HG03097 (cell line): ENCODE results near the gene NR2C2AP.
A peak's percentile ranks its signal among the peaks of the same experiment; 100 is the strongest.

Experiments
- ATAC-seq: cut with Tn5 transposase; IDR thresholded peaks from one replicate; pipeline ENCODE4 v1.9.1; 2021; ENCODE audit not compliant: unreplicated experiment, low FRiP score

NR2C2AP gene

DNA sequence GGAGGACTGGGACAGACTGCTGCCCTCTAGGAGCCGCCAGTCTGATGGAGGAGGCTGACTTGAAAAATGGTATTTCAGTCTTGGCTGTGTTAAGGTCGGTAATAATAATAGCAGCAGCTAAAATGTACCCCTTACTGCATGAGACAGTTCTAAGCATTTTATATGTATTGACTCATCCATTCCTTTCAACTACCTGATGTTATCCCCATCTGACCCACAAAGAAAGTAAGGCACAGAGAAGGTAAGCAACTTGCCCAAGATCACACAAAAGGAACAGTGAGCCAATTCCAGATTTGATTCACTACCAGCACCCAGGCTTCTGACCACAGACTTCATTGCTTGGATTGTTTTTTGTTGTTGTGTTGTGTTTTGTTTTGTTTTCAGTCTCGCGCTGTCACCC, 12.6 kb upstream of the NR2C2AP start:
- no peak for ATAC-seq

DNA sequence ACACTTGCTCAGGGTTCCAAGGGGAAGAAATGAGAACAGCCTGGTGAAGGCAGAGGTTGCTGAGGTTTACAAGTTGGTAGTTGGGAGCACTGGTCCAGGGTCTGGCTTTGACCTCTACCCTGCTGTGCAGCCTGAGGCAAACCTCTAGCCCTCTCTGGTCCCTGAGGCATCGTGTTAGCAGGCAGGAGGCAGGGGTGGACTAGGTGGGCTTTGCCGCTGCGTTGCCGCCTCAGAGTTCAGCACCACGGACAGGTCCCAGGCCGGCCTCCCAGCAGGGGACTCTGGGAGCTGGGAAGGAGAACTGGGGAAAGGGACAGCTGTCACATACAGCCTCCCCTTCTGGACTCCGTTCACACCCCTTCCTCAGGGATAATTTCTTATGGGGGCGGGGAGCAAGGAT, 11.7 kb upstream of the NR2C2AP start:
- no peak for ATAC-seq

GRCh38 chr19:19214159-19214490, 10.9 kb upstream of the NR2C2AP start:
- no peak for ATAC-seq

- ATAC-seq, result no peak
Measured at GRCh38 chr19:19213426-19214158, 10.4 kb upstream of the NR2C2AP start.

GRCh38 chr19:19212916-19213315, 9.7 kb upstream of the NR2C2AP start:
- ATAC-seq, result no peak

DNA sequence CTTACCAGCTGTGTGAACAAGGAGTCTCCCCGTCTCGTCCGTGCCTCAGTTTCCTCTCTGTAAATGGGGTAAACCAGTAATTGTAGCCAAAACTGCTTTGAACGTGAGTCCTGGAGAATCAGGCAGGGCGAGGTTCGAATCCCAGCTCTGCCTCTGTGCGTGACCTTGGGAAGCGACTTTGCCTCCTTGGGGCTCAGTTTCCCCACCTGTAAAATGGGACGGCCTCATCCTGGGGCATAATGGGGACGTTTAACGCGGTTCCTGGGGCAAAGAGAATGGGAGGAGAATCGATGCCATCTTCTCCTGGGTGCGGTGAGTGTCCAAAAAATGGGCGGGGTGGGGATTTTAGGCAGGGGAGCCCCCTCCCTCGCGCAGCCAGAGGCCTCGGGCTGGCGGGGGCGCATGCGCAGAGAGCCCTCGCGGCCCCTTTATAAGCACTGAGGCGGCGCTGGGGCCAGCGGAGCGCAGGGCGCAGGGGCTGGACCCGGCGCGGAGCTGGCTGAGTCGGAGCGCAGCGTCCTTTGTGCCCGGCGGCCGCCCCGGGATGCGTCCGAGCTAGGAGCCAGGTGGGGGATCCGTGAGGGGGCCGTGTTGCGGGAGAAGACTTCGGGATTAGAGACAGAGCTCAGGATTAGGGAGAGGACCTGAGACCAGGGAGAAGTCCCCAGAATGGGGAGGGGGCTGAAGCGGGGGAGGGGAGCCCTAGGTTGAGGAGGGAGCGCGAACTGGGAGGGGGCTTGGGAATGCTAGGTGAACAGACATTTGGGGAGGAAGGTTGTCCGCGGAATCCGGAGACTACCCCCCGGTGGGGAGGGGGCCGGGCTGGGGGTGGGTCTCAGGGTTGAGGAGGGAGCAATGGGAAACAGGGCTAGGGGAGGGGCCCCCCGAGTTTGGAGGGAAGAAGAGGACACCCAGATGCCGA, 8.5 kb upstream of the NR2C2AP start, which contains the start of gene NCAN:
Gene NCAN, plus strand, starts transcription at position 460 of the 922 bp plus-strand sequence. CDS start 4,996 bp downstream, outside the sequence.
- ATAC-seq, result no peak

DNA sequence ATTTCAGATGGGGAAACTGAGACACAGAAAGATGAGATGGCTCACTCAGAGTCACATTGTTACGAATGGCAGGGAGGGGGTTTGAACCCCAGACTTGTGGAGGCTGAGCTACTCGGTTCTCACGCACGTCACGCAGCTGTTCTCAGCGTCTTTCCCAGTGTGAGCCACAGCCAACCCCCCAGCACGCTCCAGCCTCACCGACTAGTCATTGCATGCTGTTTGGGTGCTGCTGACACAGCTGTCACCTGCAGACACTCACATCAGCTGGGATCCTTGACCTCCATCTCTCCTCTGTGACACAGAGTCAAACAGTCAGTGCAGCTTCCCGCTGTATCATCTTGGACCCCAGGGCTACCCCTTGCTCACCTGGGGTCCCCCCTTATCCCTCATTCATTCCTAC, 6.2 kb upstream of the NR2C2AP start:
- ATAC-seq, result no peak

DNA sequence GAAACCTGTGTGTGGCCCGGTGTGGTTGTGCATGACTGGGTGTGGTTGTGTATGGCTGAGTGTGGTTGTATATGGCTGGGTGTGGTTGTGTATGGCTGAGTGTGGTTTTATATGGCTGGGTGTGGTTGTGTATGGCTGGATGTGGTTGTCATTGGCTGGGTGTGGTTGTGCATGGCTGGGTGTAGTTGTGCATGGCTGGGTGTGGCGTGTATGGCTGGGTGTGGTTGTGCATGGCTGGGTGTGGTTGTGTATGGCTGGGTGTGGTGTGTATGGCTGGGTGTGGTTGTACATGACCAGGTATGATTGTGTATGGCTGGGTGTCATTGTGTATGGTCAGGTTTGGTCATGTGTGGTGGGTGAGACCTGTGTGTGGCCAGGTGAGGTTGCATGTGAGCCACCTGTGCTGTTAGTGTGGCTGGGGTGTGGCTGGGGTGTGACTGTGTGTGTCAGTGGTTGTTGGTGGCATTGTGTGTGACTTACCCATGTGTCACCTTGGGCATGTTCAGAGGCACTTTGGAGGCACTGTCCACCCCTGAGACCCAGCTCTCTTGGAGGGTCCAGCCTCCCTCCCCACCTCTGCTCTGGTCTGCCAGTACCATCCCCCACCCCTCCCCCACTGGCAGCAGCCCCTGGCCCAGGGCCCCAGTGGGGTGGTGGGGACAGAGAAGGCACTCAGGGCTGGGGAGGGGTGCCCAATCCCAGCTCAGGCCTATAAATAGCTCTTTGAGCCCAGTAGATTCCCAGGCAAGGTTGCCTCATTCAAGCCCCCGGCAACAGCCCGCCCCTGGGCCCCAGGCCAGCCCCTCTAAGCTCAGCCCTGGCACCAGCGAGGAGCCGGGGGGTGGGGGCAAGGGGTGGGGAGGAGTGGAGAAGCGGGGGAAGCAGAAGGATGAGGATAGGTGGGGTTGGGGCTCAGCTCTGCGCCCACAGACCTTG, 4.7 kb upstream of the NR2C2AP start:
- no peak for ATAC-seq

DNA sequence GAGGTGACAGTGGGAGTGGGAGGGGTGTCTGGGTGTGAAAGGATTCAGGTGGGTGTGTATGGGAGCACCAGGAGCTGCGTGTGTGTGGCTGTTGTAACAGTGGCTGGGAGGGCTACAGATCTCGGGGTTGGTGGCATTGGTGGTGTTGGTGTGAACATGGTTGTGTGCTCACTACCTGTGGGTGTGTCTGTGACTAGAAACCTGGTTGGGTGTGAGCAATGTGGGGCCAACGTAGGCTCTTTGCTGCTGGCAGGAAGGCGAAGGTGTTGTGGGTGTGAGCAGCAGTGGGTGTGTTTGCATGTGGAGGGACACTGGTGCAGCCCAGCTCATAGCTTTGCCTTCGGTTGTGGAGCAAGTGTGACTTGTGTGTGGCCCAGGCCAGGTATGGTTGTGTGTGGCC, 3.7 kb upstream of the NR2C2AP start:
- no peak for ATAC-seq

GRCh38 chr19:19205416-19206410, 2.5 kb upstream of the NR2C2AP start:
- no peak for ATAC-seq

DNA sequence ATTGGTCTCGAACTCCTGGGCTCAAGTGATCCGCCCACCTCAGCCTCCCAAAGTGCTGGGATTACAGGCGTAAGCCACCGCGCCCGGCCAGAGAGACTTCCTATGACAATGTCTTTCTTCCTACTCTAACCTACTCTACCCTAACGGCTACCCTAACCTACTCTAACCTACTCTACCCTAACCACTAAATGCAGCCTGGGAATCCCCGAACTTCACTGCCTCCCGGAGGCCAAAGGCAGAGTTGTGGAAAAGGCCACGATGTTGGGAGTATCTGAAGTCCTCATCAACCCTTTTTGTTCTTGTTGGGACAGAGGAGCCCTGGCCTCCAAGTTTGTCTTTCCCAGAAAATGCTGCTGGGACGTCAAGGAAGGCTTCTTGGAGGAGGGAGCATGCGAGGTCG, 967 bp upstream of the NR2C2AP start:
- no peak for ATAC-seq

DNA sequence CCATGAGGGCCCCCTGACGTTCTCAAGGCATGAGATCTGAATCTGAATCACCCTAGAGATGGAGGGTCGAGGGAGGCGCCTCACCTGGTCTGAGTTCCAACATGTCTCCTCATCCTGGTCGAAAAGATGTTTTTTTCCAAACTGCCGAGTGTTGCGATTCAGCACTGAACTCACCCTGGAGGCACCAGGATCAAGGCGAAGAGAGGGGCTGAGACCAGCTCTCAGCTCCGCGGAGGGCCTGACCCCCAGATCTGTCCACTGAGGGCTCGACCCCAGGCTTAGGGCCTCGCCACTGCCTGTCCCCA, 555 bp downstream of the NR2C2AP start:
- peak; percentile 28 for ATAC-seq

DNA sequence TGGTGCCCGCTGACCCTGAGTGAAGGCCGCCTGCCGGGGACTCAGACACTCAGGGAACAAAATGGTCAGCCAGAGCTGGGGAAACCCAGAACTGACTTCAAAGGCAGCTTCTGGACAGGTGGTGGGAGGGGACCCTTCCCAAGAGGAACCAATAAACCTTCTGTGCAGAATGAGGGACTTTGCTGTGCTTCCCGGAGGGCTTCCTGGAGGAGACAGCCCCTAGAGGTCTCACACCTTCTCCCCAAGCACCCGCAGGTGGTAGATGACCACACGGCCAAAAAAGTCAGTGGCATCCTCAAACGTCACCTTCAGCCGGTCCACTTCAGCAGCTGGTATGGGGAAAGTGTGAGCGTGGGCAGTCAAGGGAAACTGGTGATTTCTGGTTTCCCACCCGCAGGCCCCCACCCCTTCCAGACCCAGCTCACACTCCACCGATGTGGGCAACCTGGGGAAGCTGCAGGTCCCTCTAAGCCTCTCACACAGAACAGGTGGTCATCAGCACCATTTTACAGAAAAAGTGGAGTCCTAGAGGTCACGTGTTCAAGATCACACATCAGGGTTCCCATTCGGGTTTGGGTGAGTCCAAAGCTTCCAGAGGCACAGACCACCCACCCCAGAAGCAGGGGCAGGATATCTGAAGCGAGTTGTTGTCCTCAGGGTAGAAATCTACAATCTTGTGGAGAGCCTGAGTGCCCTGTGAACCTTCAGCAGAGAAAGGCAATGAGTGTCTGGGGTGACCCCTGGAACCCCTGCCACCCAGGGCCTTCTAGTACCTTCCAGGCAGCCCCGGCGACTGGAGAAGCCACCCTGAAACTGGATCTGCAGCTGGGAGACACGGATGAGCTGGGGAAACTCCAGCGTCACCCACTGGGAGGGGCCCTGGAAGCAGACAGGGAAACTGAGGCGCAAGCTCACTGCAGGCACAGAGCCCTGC, 1.2 kb downstream of the NR2C2AP start:
- ATAC-seq, result no peak

DNA sequence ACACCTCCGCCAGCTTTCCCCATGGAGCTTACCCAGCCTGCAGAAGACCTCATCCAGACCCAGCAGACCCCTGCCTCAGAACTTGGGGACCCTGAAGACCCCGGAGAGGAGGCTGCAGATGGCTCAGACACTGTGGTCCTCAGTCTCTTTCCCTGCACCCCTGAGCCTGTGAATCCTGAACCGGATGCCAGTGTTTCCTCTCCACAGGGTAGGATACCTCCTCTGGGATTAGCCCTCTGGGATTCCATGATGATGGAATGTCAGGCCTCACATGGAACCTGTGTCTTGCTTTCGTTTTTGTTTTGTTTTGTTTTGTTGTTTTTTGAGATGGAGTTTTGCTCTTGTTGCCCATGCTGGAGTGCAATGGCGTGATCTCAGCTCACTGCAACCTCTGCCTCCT, 9.3 kb downstream of the NR2C2AP start:
- no peak for ATAC-seq

DNA sequence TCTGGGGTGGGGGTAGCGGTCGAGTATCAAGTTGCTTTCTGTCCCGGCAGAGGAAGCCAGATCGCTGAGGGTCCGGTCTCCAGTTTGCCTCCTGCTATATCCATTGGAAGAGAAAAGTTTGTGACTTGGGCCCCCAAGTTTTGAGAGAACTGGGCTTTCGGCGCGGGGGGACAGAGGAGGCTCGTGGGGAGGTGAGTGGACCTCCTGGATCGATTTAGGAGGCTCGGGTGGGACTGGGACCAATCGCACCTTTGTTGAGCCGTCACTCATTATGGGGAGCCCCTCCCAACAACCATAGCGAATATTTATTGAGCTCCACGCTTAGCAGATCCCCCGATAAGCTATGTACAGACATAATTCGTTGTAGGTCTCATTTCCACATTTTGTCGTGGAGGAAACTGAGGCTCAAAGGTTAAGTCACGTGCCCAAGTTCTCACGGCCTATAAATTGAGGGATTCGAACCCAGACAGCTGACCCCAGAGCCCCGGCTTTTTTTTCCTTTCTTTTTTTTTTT, 10.2 kb downstream of the NR2C2AP start:
- ATAC-seq, result no peak

DNA sequence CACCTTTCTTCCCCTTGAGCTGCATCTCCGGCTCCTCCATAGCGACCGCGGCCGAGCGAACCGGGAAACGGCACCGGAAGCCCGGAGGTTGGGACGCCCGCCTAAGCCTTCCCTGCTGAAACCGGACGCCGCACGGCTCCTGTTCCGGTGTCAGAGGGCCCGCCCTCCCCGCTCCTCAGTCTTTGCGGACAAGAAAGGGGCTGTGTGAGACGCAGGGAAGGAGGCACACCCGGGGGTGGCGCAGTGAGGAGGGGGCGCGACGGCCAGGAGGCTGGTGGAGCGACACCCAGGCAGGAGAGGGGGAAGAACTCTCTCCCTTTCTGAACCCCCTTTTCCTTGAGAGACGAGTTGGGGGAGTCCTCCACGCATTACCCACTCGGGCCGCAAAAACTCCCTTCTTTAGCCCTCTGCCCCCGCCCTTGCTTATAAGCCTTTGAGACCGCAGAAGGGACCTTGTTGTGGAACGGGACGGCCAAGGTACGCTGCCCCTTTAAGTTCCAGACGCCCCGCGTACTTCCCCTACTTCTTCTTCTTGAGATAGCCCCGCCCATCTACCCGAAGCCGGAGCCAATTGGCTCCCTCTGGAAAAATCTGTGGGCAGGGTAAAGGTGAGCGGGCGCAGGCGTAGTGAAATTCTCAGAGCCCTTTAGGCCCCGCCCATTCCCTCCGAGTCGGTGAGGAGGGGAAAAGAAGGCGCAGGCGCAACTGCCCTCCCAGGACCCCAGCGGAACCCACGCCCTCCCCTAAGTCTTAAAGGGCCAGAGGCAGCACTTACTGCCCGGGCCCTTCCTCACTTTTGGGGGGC, 10.9 kb downstream of the NR2C2AP start, which contains the start of the genes BORCS8 and RFXANK:
Gene BORCS8, minus strand, starts transcription at position 75 of the 805 bp plus-strand sequence. Its CDS starts 35 bp downstream, at position 40.
Gene RFXANK, plus strand, starts transcription at position 181 of the 805 bp plus-strand sequence. CDS start 1,689 bp downstream, outside the sequence.
- peak; percentile 83 for ATAC-seq

DNA sequence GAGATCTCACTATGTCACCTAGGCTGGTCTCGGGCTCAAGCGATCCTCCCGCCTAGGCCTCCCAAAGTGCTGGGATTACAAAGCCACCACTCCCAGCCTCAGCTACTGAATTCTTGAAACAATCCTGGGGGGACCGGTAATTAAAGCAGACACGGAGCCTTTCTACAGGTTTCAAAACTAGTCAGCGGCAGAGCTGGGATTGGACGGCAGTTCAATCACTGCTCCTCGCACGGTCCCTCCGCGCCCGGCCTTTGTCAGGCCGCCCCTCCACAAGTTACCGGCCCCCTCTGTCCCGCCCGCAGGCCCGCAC, 11.5 kb downstream of the NR2C2AP start:
- no peak for ATAC-seq

- ATAC-seq, result no peak
Measured at GRCh38 chr19:19186742-19187141, 16.5 kb downstream of the NR2C2AP start.
